ENCODE results near the gene NKG7.
"Not testable (repeated sequence)": the region's sequence is repeated elsewhere in the genome, so short reads cannot be mapped to it uniquely, and the experiment has no call there.

The NKG7 gene

GRCh38 chr19:51399231-51399630 is 26.8 kb upstream of the NKG7 start:
- no peak for TF ChIP-seq CTCF (IDR thresholded peaks at IDR 0.05; ENCODE audit: low read depth, low read length, missing control alignments)
- no peaks in the 10 kb centered on the region for H3K36me3 ChIP-seq (replicated peaks)
- in situ Hi-C loops (cut with HindIII; ENCODE audit: low pct_ligation_motif_present, low sequenced_read_pairs): no loop called here
- H3K4me3 ChIP-seq (ENCODE audit: low read depth, low read length): no peak overlapping the region
- H3K27ac ChIP-seq: no peak overlapping the region
- H3K27me3 ChIP-seq (replicated peaks): no peaks in the 10 kb centered on the region
- no peak for DNase-seq

GRCh38 chr19:51398096-51398704 is 25.7 kb upstream of the NKG7 start:
- no peak for DNase-seq
- no peak overlapping the region for H3K4me3 ChIP-seq (ENCODE audit: low read depth, low read length)
- no peaks in the 10 kb centered on the region for H3K36me3 ChIP-seq (replicated peaks)
- TF ChIP-seq CTCF (IDR thresholded peaks at IDR 0.05; ENCODE audit: low read depth, low read length, missing control alignments): peak; percentile 47
- no peak overlapping the region for H3K27ac ChIP-seq
- in situ Hi-C loops (cut with HindIII; ENCODE audit: low pct_ligation_motif_present, low sequenced_read_pairs): no loop called here
- H3K27me3 ChIP-seq (replicated peaks): no peaks in the 10 kb centered on the region

- H3K27me3 ChIP-seq (replicated peaks); H3K27ac ChIP-seq; H3K4me3 ChIP-seq (ENCODE audit: low read depth, low read length); H3K36me3 ChIP-seq (replicated peaks); in situ Hi-C loops (cut with HindIII; ENCODE audit: low pct_ligation_motif_present, low sequenced_read_pairs): not testable (repeated sequence)
- DNase-seq: peak; percentile 18
Measured at GRCh38 chr19:51397453-51397852, 25.0 kb upstream of the NKG7 start.

GRCh38 chr19:51396175-51396574 is 23.7 kb upstream of the NKG7 start:
- Histone ChIP-seq H3K27me3 (replicated peaks) (no peaks in the 10 kb centered on the region), H3K27ac (no peak overlapping the region), H3K36me3 (replicated peaks) (no peaks in the 10 kb centered on the region), H3K4me3 (ENCODE audit: low read depth, low read length) (no peak overlapping the region)
- DNase-seq: no peak
- in situ Hi-C loops (cut with HindIII; ENCODE audit: low pct_ligation_motif_present, low sequenced_read_pairs): no loop called here
- no peak for TF ChIP-seq CTCF (IDR thresholded peaks at IDR 0.05; ENCODE audit: low read depth, low read length, missing control alignments)

- Histone ChIP-seq H3K27ac (peak overlapping the region; percentile 58), H3K4me3 (ENCODE audit: low read depth, low read length) (peak overlapping the region; percentile 54), H3K27me3 (replicated peaks) (no peaks in the 10 kb centered on the region), H3K36me3 (replicated peaks) (no peaks in the 10 kb centered on the region)
- in situ Hi-C loops (cut with HindIII; ENCODE audit: low pct_ligation_motif_present, low sequenced_read_pairs): no loop called here
- peak; percentile 28 for TF ChIP-seq CTCF (IDR thresholded peaks at IDR 0.05; ENCODE audit: low read depth, low read length, missing control alignments)
- DNase-seq: peak; percentile 98
Measured at GRCh38 chr19:51394050-51394836, 21.8 kb upstream of the NKG7 start.

- no peak for DNase-seq
- no peak overlapping the region for H3K4me3 ChIP-seq (ENCODE audit: low read depth, low read length)
- in situ Hi-C loops (cut with HindIII; ENCODE audit: low pct_ligation_motif_present, low sequenced_read_pairs): no loop called here
- no peaks in the 10 kb centered on the region for H3K27me3 ChIP-seq (replicated peaks)
- no peak overlapping the region for H3K27ac ChIP-seq
- TF ChIP-seq CTCF (IDR thresholded peaks at IDR 0.05; ENCODE audit: low read depth, low read length, missing control alignments): no peak
- H3K36me3 ChIP-seq (replicated peaks): no peaks in the 10 kb centered on the region
Measured at GRCh38 chr19:51392701-51393100, 20.2 kb upstream of the NKG7 start.
